ENCODE results near the gene ORAI2.

The ORAI2 gene

DNA sequence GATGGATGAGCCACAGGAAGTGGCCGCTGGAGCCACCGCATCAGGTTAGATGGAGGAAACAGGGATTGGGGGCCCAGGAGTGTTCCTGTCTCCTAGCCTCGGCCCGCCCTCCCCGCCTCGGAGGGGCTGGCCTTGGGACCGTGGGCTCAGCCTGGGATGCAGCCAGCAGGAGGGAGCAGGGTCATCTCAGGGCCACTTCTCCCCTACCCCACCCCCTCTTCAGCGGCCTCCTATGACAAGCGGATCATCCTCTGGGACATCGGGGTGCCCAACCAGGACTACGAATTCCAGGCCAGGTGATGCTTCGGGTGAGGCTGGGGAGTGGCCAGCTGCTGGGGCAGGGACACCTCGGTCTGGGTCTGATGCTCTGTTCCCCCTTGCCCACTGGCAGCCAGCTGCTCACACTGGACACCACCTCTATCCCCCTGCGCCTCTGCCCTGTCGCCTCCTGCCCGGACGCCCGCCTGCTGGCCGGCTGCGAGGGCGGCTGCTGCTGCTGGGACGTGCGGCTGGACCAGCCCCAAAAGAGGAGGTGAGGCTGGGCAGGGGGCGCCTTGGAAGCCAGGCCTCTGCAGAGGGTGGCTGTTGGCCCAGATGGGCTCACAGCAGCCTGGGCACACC, 36.1 kb downstream of the ORAI2 start:
- TF ChIP-seq FOXP2 (optimal IDR thresholded peaks at IDR 0.05; ENCODE audit: borderline replicate concordance, extremely low read depth, extremely low read length, insufficient read depth) (no peak), TAF1 (IDR thresholded peaks at IDR 0.05; ENCODE audit: borderline replicate concordance, insufficient read depth, low read length) (no peak), POLR2AphosphoS5 (IDR thresholded peaks at IDR 0.05; ENCODE audit: low read depth, low read length) (no peak), SIN3A (IDR thresholded peaks at IDR 0.05; ENCODE audit: borderline replicate concordance, insufficient read depth, low read length) (no peak)
- TF ChIP-seq, protein P1, sequence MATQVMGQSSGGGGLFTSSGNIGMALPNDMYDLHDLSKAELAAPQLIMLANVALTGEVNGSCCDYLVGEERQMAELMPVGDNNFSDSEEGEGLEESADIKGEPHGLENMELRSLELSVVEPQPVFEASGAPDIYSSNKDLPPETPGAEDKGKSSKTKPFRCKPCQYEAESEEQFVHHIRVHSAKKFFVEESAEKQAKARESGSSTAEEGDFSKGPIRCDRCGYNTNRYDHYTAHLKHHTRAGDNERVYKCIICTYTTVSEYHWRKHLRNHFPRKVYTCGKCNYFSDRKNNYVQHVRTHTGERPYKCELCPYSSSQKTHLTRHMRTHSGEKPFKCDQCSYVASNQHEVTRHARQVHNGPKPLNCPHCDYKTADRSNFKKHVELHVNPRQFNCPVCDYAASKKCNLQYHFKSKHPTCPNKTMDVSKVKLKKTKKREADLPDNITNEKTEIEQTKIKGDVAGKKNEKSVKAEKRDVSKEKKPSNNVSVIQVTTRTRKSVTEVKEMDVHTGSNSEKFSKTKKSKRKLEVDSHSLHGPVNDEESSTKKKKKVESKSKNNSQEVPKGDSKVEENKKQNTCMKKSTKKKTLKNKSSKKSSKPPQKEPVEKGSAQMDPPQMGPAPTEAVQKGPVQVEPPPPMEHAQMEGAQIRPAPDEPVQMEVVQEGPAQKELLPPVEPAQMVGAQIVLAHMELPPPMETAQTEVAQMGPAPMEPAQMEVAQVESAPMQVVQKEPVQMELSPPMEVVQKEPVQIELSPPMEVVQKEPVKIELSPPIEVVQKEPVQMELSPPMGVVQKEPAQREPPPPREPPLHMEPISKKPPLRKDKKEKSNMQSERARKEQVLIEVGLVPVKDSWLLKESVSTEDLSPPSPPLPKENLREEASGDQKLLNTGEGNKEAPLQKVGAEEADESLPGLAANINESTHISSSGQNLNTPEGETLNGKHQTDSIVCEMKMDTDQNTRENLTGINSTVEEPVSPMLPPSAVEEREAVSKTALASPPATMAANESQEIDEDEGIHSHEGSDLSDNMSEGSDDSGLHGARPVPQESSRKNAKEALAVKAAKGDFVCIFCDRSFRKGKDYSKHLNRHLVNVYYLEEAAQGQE (IDR thresholded peaks at IDR 0.05; ENCODE audit: insufficient read depth in 1 of 2, low read depth in 2 of 2, low read length in 2 of 2): no peak

DNA sequence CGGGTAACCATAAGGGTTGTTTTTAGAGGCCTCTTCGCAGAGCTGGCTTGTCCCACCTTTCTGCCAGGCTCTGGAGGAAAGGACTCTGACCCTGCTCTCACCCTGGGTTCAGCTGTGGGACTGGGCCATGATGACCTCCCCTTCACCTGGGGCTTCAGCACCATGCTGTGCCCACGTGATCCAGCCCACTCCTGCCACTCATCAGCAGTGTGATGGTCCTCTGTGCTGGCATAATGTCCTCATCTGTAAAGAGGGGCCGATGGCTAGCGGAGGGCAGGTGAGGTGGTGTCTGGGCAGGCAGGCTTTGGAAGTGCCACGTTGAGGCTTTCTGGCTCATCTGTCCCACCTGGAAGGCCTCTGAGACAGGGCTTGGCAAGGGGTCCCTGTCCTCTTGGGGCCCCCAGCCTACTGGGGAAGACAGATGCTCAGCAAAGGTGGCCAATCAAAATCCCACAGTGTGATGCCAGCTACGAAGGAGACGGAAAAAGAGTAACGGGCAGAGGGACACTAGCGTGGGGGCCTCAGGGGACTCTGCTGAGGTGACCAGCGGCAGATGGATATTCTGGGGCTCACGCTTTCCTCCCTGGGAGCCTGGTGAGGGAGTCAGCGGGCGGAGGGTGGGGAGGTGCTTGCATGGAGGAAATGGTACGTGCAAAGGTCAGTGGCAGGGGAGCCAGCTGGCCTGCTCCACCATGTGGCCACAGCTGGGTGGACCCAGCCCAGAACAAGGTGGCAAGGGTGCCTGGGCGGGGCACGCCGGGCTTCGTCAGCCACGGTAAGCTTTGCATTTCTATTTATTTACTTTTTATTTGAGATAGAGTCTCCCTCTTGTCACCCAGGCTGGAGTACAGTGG, 36.8 kb downstream of the ORAI2 start:
- TF ChIP-seq FOXP2 (optimal IDR thresholded peaks at IDR 0.05; ENCODE audit: borderline replicate concordance, extremely low read depth, extremely low read length, insufficient read depth) (no peak), POLR2AphosphoS5 (IDR thresholded peaks at IDR 0.05; ENCODE audit: low read depth, low read length) (no peak), TAF1 (IDR thresholded peaks at IDR 0.05; ENCODE audit: borderline replicate concordance, insufficient read depth, low read length) (no peak), SIN3A (IDR thresholded peaks at IDR 0.05; ENCODE audit: borderline replicate concordance, insufficient read depth, low read length) (no peak)
- TF ChIP-seq, protein P1 (IDR thresholded peaks at IDR 0.05; ENCODE audit: insufficient read depth in 1 of 2, low read depth in 2 of 2, low read length in 2 of 2): no peak

GRCh38 chr7:102471791-102472125, 38.4 kb downstream of the ORAI2 start:
- TF ChIP-seq, protein P1 (IDR thresholded peaks at IDR 0.05; ENCODE audit: insufficient read depth in 1 of 2, low read depth in 2 of 2, low read length in 2 of 2): no peak
- 0 out of 2 replicates have a peak, but pooled peaks have one; percentile 42 for TF ChIP-seq POLR2AphosphoS5 (IDR thresholded peaks at IDR 0.05; ENCODE audit: low read depth, low read length)

DNA sequence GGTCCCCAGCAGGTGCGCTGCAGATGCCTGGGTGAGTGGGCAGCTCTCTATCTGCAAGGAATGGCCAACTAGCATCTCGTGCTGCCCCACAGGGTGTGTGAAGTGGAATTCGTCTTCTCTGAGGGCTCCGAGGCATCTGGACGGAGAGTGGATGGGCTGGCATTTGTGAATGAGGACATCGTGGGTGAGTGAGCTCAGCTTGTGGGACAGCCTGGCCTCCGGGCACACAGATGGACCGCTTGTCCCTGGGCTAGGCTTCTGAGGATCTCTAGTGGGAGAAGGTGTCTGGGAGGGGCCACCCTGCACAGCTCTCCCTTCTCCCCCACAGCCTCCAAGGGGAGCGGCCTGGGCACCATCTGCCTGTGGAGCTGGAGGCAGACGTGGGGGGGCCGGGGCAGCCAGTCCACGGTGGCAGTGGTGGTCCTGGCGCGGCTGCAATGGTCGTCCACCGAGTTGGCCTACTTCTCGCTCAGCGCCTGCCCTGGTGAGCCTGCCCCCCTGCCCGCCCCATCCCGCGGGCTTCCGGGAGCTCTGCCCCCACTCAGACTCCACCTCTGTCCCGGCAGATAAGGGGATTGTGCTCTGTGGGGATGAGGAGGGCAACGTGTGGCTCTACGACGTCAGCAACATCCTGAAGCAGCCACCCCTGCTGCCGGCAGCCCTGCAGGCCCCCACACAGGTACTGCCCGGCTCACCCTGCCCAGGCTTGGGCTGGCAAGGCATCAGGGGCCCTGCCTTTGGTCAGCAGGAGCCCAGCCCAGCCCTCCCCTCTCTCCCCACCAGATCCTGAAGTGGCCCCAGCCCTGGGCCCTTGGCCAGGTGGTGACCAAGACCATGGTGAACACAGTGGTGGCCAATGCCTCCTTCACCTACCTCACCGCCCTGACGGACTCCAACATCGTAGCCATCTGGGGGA, 39.0 kb downstream of the ORAI2 start:
- no peak for TF ChIP-seq TAF1 (IDR thresholded peaks at IDR 0.05; ENCODE audit: borderline replicate concordance, insufficient read depth, low read length)
- TF ChIP-seq FOXP2 (optimal IDR thresholded peaks at IDR 0.05; ENCODE audit: borderline replicate concordance, extremely low read depth, extremely low read length, insufficient read depth): no peak
- TF ChIP-seq, protein P1 (IDR thresholded peaks at IDR 0.05; ENCODE audit: insufficient read depth in 1 of 2, low read depth in 2 of 2, low read length in 2 of 2): no peak
- TF ChIP-seq SIN3A (IDR thresholded peaks at IDR 0.05; ENCODE audit: borderline replicate concordance, insufficient read depth, low read length): no peak
- no peak; the same call in none of the 2 replicates for TF ChIP-seq POLR2AphosphoS5 (IDR thresholded peaks at IDR 0.05; ENCODE audit: low read depth, low read length)
